PFSK-1 (cell line): ENCODE measurements around the gene ROBO2.

Experiments used
- FOXP2 ChIP-seq: optimal IDR thresholded peaks from 2 replicates; pipeline ENCODE3; 2011; ENCODE audit warnings: borderline replicate concordance, control low read depth, inconsistent platforms; ENCODE audit not compliant: insufficient read depth; ENCODE audit errors: extremely low read length, extremely low read depth
- POLR2AphosphoS5 ChIP-seq: IDR thresholded peaks from 2 replicates; pipeline ENCODE4 v1.6.1; 2012; ENCODE audit warnings: low read depth, mild to moderate bottlenecking, control low read depth, low read length, moderate library complexity
- SIN3A ChIP-seq: IDR thresholded peaks from 2 replicates; pipeline ENCODE4 v1.6.1; 2012; ENCODE audit warnings: mild to moderate bottlenecking, low read length, moderate library complexity, borderline replicate concordance; ENCODE audit not compliant: insufficient read depth
- TAF1 ChIP-seq: IDR thresholded peaks from 2 replicates; pipeline ENCODE4 v1.6.1; 2012; ENCODE audit warnings: low read length, control low read depth, borderline replicate concordance; ENCODE audit not compliant: insufficient read depth
- TF ChIP-seq, protein P1 (sequence below), 2 experiments: IDR thresholded peaks; 2 replicates each; pipeline versions ENCODE4 v1.6.1 to v1.8.0; 2011 to 2012; ENCODE audit warnings: low read depth in 2 of 2, low read length in 2 of 2, control low read depth in 1 of 2, inconsistent platforms in 1 of 2, mild to moderate bottlenecking in 1 of 2, moderate library complexity in 1 of 2; ENCODE audit not compliant: insufficient read depth in 1 of 2

The ROBO2 gene

DNA sequence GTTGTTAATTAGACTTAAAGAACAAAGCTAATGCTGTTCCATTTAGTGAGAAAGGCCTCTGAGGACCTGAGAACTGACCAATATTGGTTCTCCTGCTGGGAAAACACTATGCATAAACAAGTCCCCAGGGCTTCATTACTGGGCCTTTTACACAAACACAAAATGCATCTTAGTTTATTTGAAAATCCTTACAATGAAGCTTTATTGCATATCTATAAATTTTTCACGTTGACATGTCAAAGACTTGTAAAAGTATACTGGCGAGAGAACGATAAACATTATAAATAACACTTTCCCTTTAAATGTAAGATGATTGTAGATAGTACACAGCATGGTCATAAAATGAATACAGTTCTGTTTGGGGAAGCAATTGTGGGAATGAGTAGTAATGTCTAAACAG lies 151.7 kb downstream of the ROBO2 start:
- TF ChIP-seq POLR2AphosphoS5 (no peak), SIN3A (no peak), FOXP2 (no peak), TAF1 (no peak)
- TF ChIP-seq, protein P1, sequence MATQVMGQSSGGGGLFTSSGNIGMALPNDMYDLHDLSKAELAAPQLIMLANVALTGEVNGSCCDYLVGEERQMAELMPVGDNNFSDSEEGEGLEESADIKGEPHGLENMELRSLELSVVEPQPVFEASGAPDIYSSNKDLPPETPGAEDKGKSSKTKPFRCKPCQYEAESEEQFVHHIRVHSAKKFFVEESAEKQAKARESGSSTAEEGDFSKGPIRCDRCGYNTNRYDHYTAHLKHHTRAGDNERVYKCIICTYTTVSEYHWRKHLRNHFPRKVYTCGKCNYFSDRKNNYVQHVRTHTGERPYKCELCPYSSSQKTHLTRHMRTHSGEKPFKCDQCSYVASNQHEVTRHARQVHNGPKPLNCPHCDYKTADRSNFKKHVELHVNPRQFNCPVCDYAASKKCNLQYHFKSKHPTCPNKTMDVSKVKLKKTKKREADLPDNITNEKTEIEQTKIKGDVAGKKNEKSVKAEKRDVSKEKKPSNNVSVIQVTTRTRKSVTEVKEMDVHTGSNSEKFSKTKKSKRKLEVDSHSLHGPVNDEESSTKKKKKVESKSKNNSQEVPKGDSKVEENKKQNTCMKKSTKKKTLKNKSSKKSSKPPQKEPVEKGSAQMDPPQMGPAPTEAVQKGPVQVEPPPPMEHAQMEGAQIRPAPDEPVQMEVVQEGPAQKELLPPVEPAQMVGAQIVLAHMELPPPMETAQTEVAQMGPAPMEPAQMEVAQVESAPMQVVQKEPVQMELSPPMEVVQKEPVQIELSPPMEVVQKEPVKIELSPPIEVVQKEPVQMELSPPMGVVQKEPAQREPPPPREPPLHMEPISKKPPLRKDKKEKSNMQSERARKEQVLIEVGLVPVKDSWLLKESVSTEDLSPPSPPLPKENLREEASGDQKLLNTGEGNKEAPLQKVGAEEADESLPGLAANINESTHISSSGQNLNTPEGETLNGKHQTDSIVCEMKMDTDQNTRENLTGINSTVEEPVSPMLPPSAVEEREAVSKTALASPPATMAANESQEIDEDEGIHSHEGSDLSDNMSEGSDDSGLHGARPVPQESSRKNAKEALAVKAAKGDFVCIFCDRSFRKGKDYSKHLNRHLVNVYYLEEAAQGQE (IDR thresholded peaks at IDR 0.05; ENCODE audit: insufficient read depth in 1 of 2, low read depth in 2 of 2, low read length in 2 of 2): no peak

DNA sequence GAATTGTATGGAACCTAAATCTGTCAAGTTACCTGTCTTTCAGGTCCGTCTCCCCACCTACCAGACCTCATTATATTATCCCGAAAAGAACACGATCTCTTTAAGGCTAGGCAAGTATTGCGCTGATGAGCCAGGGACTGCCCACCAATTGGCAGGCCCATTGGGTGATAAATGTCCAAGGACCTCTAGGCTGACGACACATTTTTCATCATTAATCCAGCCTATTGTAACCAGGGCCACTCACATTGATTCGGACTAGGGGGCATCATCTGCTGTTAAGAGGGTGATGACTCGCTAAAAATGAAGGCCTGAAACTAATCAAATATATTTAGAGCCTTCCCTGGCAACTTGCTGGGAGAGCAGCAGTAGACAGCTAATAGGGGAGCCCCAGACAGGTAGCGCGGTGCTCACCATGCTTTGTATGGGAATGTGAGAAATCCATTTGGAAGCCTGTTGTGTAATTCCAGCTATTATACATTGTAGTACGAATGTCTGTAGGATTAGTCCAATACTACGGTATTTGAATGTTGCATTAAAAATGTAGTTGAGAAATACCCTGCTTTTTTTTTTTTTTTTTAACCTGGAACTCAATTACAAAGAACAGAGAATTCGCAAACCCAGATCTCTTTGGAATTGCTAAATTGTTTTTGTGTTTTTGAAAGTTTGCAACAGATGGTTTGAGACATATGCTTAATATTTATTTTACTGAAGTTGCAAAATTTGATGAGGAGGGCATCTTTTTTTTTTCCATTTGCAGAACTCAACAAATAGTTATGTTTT lies 156.1 kb downstream of the ROBO2 start:
- TF ChIP-seq FOXP2 (no peak), POLR2AphosphoS5 (no peak), TAF1 (no peak), SIN3A (no peak)
- TF ChIP-seq, protein P1 (IDR thresholded peaks at IDR 0.05; ENCODE audit: insufficient read depth in 1 of 2, low read depth in 2 of 2, low read length in 2 of 2): no peak

DNA sequence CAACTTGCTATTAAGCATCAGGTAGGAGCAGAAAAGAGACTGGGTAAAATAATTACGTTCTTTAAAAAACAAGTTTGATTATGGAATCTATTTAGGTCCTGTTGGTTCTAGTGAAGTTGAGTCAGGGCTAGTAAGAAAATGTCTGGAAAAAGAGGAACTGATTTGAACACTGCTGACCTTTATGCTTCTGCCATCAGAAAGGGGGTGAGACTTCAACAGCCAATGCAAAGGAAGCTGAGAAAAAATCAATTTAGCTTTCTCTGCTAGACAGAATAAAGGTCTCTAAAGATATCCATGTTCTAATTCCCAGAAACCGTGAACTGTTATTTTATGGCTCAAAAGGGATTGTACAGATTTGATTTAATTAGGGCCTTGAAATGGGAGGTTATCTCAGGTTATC lies 157.5 kb downstream of the ROBO2 start:
- TF ChIP-seq TAF1: no peak

DNA sequence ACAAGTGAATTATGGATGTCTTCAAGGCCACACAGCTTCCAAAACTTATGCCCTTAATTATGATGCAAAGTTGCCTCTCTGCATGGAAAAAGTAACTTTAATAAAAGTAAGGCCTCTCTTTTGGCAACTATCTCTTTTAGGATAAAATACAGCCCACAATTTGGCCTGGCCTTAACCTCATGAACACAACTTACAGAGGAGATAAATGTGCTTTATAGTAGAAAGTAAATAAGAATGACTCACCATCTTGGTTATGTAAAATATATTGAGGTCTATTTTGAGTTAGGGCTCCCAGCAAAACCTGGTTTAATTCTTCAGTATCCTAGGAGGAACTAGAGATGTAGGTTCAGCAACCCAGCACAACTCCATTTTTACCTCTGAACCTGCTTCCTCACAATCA lies 164.0 kb downstream of the ROBO2 start:
- TF ChIP-seq, protein P1 (IDR thresholded peaks at IDR 0.05; ENCODE audit: insufficient read depth in 1 of 2, low read depth in 2 of 2, low read length in 2 of 2): no peak
- no peak for TF ChIP-seq FOXP2
- TF ChIP-seq TAF1: no peak
- TF ChIP-seq POLR2AphosphoS5: no peak
- TF ChIP-seq SIN3A: no peak

DNA sequence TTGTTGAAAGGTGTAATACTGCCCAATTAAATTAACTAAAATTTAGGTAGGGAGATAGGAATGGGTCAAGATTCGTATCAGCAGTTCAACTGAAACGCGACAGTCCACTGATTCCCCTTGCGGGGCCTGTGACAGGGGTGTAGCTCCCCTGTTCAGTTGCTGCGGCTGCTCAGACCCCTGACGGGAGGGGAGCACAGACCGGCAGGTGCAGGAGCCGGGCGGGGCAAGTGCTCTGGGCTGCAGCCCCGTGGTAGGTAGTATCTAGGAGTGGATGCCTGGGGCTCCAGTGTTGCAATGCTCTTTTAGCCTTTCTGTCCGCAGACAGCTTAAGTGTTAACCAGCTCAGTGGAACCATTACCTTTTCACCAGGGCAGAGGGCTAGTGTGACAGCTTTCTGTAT lies 164.9 kb downstream of the ROBO2 start:
- no peak for TF ChIP-seq FOXP2
- TF ChIP-seq SIN3A: no peak
- TF ChIP-seq, protein P1 (IDR thresholded peaks at IDR 0.05; ENCODE audit: insufficient read depth in 1 of 2, low read depth in 2 of 2, low read length in 2 of 2): no peak
- TF ChIP-seq POLR2AphosphoS5: no peak
- no peak for TF ChIP-seq TAF1
